ENCODE results near the gene LRRC4B. TPM values are rescaled to one million over a fixed set of nuclear protein-coding genes. Genes with fewer than 3 reads are reported as not detected.
A peak's percentile ranks its signal among the peaks of the same experiment; 100 is the strongest.

Gene LRRC4B
- total and polyA plus RNA-seq, 2 experiments from 2014 or later = 2.1 to 6.0 TPM

DNA sequence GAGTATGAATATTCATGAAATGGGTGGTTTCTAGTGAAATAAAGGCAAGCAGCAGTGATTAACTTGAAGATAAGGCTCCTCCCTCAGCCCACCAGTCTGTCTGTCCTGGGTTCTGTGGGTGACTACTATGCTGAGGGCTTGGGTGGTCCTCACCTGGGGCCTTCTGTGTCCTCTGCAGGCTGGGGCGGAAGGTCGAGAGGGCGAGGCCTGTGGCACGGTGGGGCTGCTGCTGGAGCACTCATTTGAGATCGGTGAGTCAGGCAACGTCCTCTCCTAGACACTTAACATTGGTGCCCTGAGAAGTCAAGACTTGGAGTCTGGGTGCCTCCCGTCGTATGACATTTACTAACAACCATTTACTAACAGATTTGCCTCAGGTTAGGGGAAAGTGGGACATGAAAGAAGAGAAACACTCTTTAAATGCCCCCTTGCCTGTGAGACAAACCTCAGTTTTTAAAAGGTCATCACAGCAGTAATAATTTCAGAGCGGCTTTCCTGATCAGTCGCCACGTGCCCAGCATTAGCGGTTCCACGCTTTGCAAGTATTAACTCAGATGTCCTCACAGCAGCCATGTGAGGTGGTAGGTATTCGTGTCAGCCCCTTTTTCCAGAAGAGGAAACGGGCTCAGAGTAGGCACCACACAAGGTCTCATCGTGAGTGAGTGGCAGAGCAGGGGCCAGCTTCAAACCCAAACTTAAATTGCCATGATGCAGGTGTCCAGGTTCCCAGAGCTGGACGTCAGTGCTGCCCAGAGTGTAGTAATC is 90.3 kb downstream of the LRRC4B start:
- Histone ChIP-seq H3K4me1 (ENCODE audit: insufficient read depth) (peaks cover 6% of the 10 kb centered on the region), H3K79me2 (peaks cover 22% of the 10 kb centered on the region), H2AFZ (no peak overlapping the region), H3K9me2 (replicated peaks; ENCODE audit: insufficient read depth) (no peaks in the 10 kb centered on the region), H3K36me3 (replicated peaks; ENCODE audit: insufficient read depth, low read depth) (no peaks in the 10 kb centered on the region), H4K20me1 (ENCODE audit: insufficient read depth, poor library complexity, severe bottlenecking) (peaks cover 36% of the 10 kb centered on the region), H3K4me3 (no peak overlapping the region), H3K9me3 (ENCODE audit: low read depth) (no peaks in the 10 kb centered on the region), H3K27ac (no peak overlapping the region), H3K27me3 (no peaks in the 10 kb centered on the region), H3K4me2 (peak overlapping the region; percentile 74)
- DNase-seq (ENCODE audit: low spot score) = no peak
- 95% methylated on average over 17 of the region's 17 CpGs for WGBS (ENCODE audit: low lambda C conversion rate, missing lambda C conversion rate)
- TF ChIP-seq EZH2 (IDR thresholded peaks at IDR 0.05; ENCODE audit: borderline replicate concordance) = no peak
- no peak for TF ChIP-seq EZH2phosphoT487 (IDR thresholded peaks at IDR 0.05; ENCODE audit: low read depth, severe bottlenecking, unreplicated experiment)
- TF ChIP-seq, protein P1, sequence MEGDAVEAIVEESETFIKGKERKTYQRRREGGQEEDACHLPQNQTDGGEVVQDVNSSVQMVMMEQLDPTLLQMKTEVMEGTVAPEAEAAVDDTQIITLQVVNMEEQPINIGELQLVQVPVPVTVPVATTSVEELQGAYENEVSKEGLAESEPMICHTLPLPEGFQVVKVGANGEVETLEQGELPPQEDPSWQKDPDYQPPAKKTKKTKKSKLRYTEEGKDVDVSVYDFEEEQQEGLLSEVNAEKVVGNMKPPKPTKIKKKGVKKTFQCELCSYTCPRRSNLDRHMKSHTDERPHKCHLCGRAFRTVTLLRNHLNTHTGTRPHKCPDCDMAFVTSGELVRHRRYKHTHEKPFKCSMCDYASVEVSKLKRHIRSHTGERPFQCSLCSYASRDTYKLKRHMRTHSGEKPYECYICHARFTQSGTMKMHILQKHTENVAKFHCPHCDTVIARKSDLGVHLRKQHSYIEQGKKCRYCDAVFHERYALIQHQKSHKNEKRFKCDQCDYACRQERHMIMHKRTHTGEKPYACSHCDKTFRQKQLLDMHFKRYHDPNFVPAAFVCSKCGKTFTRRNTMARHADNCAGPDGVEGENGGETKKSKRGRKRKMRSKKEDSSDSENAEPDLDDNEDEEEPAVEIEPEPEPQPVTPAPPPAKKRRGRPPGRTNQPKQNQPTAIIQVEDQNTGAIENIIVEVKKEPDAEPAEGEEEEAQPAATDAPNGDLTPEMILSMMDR (IDR thresholded peaks at IDR 0.05; ENCODE audit: poor library complexity) = no peak

DNA sequence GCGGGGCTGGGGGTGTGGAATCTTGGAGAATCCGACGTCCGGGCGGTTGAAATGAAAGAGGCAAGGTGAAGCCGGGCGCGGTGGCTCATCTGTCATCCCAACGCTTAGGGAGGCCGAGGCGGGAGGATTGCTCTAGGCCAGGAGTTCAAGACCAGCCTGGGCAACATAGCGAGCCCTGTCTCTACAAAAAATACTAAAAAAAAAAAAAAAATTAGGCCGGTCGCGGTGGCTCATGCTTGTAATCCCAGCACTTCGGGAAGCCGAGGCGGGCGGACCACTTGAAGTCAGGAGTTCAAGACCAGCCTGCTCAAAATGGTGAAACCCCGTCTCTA is 91.4 kb downstream of the LRRC4B start:
- 23% methylated on average over 20 of the region's 20 CpGs for WGBS (ENCODE audit: low lambda C conversion rate, missing lambda C conversion rate)
- TF ChIP-seq, protein P1 (IDR thresholded peaks at IDR 0.05; ENCODE audit: poor library complexity) = no peak
- TF ChIP-seq EZH2 (IDR thresholded peaks at IDR 0.05; ENCODE audit: borderline replicate concordance) = no peak
- TF ChIP-seq EZH2phosphoT487 (IDR thresholded peaks at IDR 0.05; ENCODE audit: low read depth, severe bottlenecking, unreplicated experiment) = no peak
- peaks cover 6% of the 10 kb centered on the region for H3K4me1 ChIP-seq (ENCODE audit: insufficient read depth)
- no peaks in the 10 kb centered on the region for H3K36me3 ChIP-seq (replicated peaks; ENCODE audit: insufficient read depth, low read depth)
- DNase-seq (ENCODE audit: low spot score) = no peak
- H3K9me3 ChIP-seq (ENCODE audit: low read depth) = no peaks in the 10 kb centered on the region
- H3K9me2 ChIP-seq (replicated peaks; ENCODE audit: insufficient read depth) = no peaks in the 10 kb centered on the region
- H2AFZ ChIP-seq = peak overlapping the region; percentile 87
- peaks cover 22% of the 10 kb centered on the region for H3K79me2 ChIP-seq
- H3K4me3 ChIP-seq = peak overlapping the region; percentile 79
- H3K27me3 ChIP-seq = no peaks in the 10 kb centered on the region
- peak overlapping the region; percentile 94 for H3K27ac ChIP-seq
- H4K20me1 ChIP-seq (ENCODE audit: insufficient read depth, poor library complexity, severe bottlenecking) = peaks cover 36% of the 10 kb centered on the region
- peak overlapping the region; percentile 74 for H3K4me2 ChIP-seq

DNA sequence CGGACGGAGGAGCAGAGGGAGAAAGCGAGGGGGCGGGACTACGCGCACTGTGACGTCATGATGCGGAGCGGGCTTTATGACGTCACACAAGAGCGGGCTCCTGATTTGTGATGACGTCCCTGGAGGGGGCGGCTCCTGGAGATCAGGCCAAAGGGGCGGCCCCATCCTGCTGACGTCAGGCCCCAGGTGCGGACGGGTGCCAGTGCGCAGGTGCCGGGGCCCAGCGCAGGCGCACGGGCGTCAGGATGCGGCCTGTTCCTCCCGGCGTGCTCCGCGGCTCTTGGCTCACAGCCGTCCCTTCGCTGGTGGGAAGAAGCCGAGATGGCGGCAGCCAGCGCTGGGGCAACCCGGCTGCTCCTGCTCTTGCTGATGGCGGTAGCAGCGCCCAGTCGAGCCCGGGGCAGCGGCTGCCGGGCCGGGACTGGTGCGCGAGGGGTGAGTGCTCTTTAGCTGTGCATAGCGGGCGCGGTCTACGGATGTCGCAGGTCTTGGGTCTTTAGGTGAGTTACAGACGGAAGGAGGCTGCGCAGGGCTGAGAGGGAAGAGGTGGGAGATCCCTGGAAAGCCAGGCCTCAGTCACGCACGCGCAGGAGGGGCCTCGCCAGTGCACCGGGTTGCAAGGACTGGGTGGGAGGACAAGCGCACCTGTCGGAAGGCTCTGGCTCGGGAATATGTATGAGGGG is 91.9 kb downstream of the LRRC4B start, which contains the start of the genes EMC10 and GARIN5A:
TSS of gene EMC10 (plus strand) at position 284 of the 683 bp plus-strand sequence. CDS start at position 322, 38 bp downstream.
TSS of gene GARIN5A (minus strand) at position 625 of the 683 bp plus-strand sequence. CDS start at position 165, 460 bp downstream.
- no peaks in the 10 kb centered on the region for H3K27me3 ChIP-seq
- peaks cover 22% of the 10 kb centered on the region for H3K79me2 ChIP-seq
- H2AFZ ChIP-seq = peak within 1 kb of the TSS; percentile 87
- H3K9me2 ChIP-seq (replicated peaks; ENCODE audit: insufficient read depth) = no peaks in the 10 kb centered on the region
- H3K4me1 ChIP-seq (ENCODE audit: insufficient read depth) = peaks cover 6% of the 10 kb centered on the region
- H3K4me3 ChIP-seq = peak within 1 kb of the TSS; percentile 79
- TF ChIP-seq EZH2 (IDR thresholded peaks at IDR 0.05; ENCODE audit: borderline replicate concordance) (no peak), EZH2phosphoT487 (IDR thresholded peaks at IDR 0.05; ENCODE audit: low read depth, severe bottlenecking, unreplicated experiment) (no peak)
- TF ChIP-seq, protein P1 (IDR thresholded peaks at IDR 0.05; ENCODE audit: poor library complexity) = no peak
- H3K4me2 ChIP-seq = peak within 1 kb of the TSS; percentile 74
- DNase-seq (ENCODE audit: low spot score) = peak; percentile 97
- H4K20me1 ChIP-seq (ENCODE audit: insufficient read depth, poor library complexity, severe bottlenecking) = peaks cover 34% of the 10 kb centered on the region
- peak within 1 kb of the TSS; percentile 94 for H3K27ac ChIP-seq
- H3K36me3 ChIP-seq (replicated peaks; ENCODE audit: insufficient read depth, low read depth) = no peaks in the 10 kb centered on the region
- no peaks in the 10 kb centered on the region for H3K9me3 ChIP-seq (ENCODE audit: low read depth)
- 4% methylated on average over 55 of the region's 58 CpGs for WGBS (ENCODE audit: low lambda C conversion rate, missing lambda C conversion rate)

Data from hepatocyte (in vitro differentiated cells).